Measurements from ENCODE around the gene PTCRA.
"Not testable (repeated sequence)": the region's sequence is repeated elsewhere in the genome, so short reads cannot be mapped to it uniquely, and the experiment has no call there.

Gene PTCRA, protein sequence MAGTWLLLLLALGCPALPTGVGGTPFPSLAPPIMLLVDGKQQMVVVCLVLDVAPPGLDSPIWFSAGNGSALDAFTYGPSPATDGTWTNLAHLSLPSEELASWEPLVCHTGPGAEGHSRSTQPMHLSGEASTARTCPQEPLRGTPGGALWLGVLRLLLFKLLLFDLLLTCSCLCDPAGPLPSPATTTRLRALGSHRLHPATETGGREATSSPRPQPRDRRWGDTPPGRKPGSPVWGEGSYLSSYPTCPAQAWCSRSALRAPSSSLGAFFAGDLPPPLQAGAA

GRCh38 chr6:42915732-42916131 is at the start of gene PTCRA:
PTCRA (plus strand) TSS chr6:42916053; CDS start chr6:42916070, 17 bp downstream.
- no peak for DNase-seq

DNA sequence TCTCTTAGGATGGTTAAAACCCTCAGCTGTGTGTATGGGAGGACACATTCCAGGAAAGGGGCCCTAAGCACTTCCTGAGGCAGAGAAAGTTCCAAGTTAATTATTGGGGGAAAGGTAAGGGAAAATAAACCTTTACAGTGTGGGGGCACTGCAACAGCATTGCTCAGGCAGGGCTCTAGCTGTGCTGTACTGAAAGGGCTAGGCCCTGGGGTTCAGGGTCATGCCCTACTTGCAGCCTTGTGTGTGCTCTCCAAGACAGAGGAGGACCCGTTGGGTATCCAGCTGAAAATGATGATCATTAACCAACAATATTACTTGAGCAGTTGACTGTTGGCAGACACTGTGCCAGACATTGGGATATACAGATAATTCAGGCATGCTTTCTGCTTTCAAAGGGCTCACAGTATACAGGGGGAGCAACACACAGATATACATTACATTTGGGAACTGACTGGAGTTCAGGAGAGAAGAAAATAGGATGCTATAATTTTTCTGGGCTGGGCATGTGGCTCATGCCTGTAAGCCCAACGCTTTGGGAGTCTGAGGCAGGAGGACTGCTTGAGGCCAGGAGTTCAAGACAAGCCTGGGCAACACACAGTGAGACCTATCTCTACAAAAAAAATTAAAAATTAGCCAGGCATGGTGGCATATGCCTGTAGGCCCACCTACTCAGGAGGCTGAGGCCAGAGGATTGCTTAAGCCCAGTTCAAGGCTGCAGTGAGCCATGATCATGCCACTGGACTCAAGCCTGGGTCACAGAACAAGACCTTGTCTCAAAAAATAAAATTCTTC is 45.5 kb upstream of the PTCRA start:
- no peak for DNase-seq

DNA sequence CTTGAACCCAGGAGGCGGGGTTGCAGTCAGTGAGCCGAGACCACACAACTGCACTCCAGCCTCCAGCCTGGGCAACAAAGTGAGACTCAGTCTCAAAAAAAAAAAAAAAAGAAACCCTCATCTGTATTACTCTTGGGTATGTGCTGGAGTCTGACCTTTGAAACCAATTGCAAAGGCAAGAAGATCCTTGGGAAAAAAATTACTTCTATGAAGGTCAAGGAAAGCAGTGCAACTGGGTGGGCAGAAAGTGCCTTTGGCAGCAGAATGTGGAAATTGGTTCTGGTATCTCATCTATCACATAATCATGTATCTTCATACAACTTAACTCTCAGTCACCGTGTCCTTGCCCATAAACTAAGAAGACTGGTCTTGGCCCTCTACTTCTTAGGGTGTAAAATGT is 44.1 kb upstream of the PTCRA start:
- DNase-seq = no peak

- no peak for DNase-seq
Measured at GRCh38 chr6:42873313-42873712, 42.5 kb upstream of the PTCRA start.

DNA sequence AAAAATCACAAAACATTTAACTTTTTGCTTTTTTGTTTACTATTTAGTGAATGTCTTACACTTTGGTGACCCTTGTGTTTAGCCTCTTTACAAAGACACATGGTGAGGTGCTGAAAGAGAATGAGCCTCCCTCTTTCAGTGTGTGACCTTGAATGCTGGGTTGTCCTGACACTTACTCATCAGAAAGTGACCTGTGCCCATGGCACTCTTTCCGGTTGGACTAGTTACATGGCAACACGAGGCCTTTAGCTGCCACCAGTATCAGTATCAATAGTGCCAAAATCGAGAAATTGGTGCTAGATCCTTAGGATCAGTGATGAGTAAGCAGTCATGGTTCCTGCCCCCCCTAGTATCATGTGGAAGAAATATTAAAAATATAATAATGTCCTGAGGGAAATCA is 38.2 kb upstream of the PTCRA start:
- no peak for DNase-seq

DNA sequence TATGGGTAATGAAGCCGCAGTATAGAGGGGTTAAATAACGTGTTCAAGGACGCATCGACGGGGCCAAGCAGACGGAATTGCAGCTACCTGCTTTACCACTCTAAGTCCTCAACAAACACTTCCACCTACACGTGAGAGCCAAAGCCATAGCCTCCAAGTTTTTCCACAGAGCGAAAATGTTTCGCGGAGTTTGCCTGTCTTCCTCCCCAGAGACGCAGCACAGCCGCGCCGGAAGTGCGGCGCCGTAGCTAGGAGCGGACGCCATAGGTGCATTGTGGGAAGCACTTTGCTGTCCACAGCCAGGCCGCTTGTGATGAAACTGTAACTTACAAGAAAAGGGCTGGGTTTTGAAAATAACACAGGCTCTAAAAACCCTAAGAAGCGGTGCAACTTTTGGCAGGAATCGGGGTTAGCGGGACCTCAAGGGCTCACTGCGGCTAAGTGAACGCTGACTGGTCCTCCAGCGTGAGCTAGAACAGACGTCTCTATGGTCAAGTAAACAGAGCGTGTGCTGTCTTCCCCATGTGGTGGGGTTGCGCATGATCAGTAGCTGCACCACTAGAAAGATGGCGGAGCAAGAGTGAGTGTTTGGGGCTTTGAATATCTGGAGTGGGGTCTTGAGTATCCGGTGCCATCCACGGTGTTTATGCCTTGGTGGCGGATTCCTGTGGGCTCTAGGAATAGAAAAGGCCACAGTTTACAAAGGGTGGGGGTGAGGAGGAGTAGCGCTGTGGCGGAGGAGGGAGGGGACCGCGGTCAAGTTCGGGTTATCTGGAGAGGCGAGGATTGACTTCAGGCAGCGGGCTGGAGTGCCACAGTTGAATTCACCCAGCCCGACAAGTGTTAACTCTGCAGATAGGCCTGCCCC is 36.2 kb upstream of the PTCRA start, which contains the start of gene RPL7L1:
Gene RPL7L1 (plus strand): TSS at position 245 of the 868 bp plus-strand sequence. CDS start 295 bp downstream, at position 540.
- DNase-seq = peak; percentile 89 to 91

DNA sequence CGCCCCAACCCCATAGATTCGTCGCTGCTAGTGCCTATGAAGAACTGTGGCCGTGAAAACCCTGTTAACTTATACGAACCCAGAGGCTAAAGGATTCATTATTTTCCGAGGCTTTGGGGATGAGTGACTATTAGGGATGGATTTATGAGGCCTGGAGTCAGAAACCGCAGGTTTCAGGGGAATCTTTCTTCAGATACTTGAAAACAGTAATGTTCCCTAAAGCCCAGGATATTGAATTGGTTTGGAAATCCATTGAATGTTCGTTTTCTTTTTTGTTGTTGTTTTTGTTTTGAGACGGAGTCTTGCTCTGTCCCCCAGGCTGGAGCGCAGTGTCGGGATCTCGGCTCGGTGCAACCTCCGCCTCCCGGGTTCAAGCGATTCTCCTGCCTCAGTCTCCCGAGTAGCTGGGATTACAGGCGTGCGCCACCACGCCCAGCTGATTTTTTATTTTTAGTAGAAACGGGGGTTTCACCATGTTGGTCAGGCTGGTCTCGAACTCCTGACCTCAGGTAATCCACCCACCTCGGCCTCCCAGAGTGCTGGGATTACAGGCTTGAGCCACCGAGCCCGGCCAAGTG is 35.5 kb upstream of the PTCRA start:
- not testable (repeated sequence) for DNase-seq

- not testable (repeated sequence) for DNase-seq
Measured at GRCh38 chr6:42880871-42881270, 35.0 kb upstream of the PTCRA start.

DNA sequence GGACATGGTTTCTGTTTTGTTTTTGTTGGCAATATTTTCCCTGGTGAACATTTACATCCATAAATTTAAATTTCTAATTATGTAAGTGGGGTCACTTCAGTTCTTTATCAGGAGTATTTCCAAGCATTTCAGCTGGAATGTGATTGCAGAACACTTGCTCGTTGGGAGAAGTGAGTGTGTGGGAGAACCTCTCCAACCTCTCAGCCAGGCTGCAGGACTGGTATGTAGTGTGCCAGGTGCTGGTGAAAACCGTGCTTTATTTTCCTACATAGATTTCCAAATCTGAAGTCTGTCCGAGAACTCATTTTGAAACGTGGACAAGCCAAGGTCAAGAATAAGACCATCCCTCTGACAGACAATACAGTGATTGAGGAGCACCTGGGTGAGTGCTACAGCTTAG is 30.2 kb upstream of the PTCRA start:
- no peak for DNase-seq

- not testable (repeated sequence) for DNase-seq
Measured at GRCh38 chr6:42888201-42888600, 27.7 kb upstream of the PTCRA start.

DNA sequence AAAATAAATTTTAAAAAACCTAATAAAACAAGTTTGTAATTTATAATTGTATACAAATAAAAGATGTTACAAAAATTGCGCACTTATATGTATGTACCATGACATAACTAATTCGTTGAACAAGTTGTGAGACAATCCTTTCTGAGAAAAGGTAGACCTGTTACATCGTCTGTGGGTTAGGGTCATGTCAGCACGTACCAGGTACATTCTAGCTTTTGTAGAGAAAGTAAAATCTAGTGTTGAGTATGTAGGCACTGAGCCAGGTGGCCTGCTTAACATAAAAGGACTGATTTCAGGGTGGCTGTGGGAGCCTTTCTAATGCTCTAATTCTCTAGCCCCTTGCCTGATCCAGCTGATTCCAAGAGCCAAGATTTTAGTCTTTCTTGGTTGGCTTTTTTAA is 26.0 kb upstream of the PTCRA start:
- DNase-seq = no peak

- peak; percentile 71 to 76 for DNase-seq
Measured at GRCh38 chr6:42890311-42891198, 25.3 kb upstream of the PTCRA start.

GRCh38 chr6:42891199-42891722 is 24.6 kb upstream of the PTCRA start:
- no peak for DNase-seq

- not testable (repeated sequence) for DNase-seq
Measured at GRCh38 chr6:42894041-42894828, 21.6 kb upstream of the PTCRA start.

GRCh38 chr6:42896178-42896719 is 19.6 kb upstream of the PTCRA start:
- no peak for DNase-seq

GRCh38 chr6:42898891-42899361 is 16.9 kb upstream of the PTCRA start:
- peak; percentile 48 to 88 for DNase-seq

GRCh38 chr6:42899871-42900270 is 16.0 kb upstream of the PTCRA start:
- DNase-seq = no peak

- DNase-seq = peak; percentile 87 to 93
Measured at GRCh38 chr6:42901538-42901957, 14.3 kb upstream of the PTCRA start.

GRCh38 chr6:42902429-42903263 is 13.2 kb upstream of the PTCRA start:
- DNase-seq = not testable (repeated sequence)
